ENCODE data around the gene NOSTRIN.
"Not testable (repeated sequence)": the region's sequence is repeated elsewhere in the genome, so short reads cannot be mapped to it uniquely, and the experiment has no call there.

Gene NOSTRIN, protein sequence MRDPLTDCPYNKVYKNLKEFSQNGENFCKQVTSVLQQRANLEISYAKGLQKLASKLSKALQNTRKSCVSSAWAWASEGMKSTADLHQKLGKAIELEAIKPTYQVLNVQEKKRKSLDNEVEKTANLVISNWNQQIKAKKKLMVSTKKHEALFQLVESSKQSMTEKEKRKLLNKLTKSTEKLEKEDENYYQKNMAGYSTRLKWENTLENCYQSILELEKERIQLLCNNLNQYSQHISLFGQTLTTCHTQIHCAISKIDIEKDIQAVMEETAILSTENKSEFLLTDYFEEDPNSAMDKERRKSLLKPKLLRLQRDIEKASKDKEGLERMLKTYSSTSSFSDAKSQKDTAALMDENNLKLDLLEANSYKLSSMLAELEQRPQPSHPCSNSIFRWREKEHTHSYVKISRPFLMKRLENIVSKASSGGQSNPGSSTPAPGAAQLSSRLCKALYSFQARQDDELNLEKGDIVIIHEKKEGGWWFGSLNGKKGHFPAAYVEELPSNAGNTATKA

DNA sequence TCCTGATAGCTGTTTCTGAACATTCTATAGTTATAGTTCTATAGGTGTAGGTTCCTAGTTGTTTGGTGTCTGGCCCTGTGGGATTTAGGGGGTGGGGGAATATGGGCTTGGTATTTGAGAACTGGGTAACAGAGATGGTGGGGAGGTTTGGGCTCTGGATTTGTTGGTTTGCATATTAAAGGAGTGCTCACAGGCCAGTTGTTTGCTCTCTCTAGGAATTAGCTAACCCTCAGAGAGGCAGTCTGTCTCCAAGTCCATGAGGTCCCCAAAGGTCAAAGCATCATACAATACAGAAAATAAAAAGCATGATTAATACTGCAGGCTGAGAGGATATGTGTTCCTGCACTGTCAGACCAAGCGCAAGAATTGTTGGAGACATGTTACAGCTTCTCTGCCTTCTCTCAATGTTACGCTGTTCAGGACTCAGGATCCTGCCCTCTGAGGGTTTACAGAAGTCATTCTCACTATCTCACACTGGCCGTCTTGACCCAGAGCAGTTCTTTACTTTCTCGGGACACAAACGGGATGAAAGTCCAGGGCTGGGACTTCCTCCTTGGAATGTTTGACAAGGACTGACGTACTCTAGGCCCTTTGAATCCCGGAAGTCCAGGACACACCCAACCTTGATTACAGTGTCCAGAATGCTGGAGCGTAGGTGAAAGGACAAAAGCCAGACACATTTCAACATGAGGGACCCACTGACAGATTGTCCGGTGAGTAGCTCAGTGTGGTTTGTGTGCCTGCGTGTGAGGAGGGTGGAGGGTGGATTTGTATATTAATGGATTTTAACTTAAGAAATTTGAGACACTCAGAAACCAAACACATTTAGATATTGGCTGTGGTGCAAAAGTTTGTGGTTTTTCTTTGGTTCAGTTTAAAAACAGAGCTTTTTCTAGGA, at the start of gene NOSTRIN:
Gene NOSTRIN (plus strand): TSS at position 677 of the 898 bp plus-strand sequence. CDS start 10 bp downstream, at position 687.
- DNase-seq (ENCODE audit: low read depth in 2 of 3, low spot score in 1 of 3) = no peak

DNA sequence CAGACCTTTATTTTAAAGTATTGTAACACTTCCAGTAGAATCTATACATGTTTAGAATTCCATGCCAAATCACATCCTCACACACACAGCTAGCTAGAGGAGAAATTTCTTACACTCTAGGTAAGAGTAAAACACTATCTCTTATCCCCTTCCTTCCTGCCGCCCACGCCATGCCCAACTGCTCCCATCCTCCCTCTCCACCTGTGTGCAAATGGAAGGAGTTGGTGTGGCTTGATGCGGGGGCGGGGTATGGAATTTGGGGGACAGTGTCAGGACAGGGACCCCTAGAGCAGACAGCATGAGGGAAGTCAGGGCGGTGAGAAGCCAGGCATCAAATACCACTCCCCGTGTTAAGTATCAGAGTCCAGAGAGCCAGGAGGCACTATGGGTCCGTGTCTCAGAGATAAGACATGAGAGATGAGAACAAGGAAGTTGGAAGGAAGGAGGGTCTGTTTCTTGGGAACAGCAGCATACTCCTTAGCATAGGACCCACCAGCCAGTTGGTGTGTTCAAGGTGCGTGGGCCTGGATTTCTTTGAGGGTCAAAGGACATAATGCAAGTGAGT, 48.6 kb upstream of the NOSTRIN start:
- no peak for DNase-seq (ENCODE audit: low read depth in 2 of 3, low spot score in 1 of 3)

DNA sequence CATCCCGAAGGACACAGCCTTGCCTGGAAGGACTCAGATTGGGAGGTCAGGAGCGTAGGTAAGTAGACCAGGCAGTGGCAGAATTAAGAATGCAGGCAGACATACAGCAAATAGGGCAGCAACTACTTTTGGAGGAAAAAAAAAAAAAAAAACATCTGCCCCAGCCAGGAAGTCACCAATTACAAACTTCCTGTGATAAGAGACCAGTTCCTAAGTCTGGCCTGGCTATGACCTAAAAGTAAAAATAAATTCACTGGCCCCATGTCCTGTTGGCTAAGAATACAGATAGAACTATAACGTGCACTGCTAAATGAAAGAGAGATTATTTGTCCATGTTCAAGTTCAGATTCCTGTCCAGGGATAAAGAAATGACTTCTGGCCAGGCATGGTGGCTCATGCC, 45.2 kb upstream of the NOSTRIN start:
- DNase-seq (ENCODE audit: low read depth in 2 of 3, low spot score in 1 of 3) = no peak

DNA sequence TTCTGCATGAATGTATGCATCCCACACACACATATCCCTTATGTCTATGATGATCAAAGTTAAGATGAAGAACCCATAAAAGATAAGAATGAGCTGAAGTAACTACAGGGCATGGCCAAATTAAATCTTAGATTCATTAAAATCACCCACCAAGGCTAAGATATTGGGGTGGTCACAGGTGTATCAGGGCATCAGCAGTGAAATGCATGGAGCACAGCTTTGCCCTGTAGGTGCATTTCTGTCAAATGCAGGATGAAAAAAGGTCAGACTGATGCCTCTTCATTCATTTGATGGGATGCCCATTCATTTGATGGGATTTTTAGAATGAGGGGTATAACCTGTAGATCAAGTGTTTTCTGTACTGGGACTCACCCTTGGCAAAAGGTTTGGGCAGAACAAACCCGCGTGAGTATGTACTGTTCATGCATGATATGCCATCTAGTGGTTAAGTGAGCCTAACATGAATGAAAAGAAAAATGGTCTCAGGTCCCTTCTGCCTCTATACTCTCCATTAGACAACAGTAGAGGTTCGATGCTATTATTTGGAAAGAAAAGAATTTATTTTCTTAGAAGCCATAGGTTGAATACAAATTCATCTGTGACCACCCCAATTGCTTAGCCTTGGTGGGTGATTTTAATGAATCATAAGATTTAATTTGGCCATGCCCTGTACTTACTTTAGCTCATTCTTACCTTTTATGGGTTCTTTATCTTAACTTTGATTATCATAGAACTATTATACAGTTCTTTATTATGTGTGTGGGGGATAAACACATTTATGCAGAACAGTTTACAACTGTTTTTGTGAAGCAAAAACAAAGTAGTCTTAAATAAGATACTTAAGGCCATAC, 43.2 kb upstream of the NOSTRIN start:
- peak in 1 of 3 donors; percentile 5 for DNase-seq (ENCODE audit: low read depth in 2 of 3, low spot score in 1 of 3)

DNA sequence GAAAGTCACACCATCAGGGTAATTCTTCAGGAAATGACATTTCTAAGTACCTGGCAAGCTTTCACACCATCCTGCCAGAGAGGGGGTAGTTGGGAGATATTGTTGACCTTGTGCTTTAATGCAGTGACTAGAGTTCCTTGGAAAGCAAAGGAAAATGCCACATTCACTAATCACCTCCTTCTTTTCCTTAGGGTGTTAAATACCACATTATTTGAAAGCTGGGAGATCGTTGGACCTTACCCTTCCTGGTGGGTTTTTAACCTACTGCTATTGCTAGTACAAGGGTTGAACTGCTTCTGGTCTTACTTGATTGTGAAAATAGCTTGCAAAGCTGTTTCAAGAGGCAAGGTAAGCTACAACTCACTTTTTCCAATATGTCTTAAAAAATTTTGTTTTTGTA, 37.0 kb upstream of the NOSTRIN start:
- no peak for DNase-seq (ENCODE audit: low read depth in 2 of 3, low spot score in 1 of 3)

DNA sequence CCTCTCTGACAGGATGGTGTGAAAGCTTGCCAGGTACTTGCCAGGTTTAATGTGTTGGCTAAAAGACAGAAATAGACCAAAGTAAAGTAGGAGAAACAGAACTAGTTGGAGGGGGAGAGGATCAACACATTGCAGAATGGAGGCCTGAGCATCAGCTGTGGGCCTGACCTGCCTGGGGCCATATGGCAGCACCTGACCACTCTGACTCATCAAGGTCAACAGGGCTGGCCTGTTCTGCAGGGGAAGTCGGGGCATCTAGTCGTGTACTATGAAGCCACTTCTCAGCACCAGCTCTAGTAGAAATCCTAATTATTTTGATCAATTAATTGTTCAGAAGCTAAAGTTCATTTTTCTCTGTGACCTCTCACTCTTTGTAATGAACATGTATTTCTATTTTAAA, 35.8 kb upstream of the NOSTRIN start:
- DNase-seq (ENCODE audit: low read depth in 2 of 3, low spot score in 1 of 3) = no peak

DNA sequence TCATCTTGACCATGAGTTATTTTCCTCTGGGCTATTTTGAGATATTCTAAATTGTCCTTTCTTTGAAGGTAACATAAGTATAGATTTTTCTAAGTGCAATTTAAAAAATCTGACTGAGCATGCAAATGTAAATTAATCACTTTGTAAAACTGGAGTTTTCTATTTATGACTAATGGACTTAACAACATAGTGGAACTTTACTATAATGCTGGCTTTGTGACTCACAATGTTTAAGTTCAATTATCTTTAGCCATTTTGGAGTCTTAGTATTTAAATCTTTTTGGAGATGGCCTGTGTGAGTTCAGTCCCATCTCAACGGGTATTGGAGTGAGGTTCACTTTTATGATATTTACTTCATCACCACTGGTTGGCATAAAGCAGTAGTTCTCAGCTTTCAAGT, 35.2 kb upstream of the NOSTRIN start:
- no peak for DNase-seq (ENCODE audit: low read depth in 2 of 3, low spot score in 1 of 3)

DNA sequence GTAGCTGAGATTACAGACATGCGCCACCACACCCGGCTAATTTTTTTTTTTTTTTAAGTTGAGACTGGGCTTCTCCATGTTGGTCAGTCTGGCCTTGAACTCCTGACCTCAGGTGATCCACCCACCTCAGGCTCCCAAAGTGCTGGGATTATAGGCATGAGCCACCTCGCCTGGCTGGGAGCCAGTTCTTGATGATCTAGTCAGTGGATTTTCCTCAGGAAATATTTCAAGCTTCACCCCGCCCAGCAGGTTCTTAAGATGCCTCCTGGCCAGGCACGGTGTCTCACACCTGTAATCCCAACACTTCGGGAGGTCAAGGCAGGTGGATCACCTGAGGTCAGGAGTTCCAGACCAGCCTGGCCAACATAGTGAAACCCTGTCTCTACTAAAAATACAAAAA, 34.1 kb upstream of the NOSTRIN start:
- not testable (repeated sequence) for DNase-seq (ENCODE audit: low read depth in 2 of 3, low spot score in 1 of 3)

DNA sequence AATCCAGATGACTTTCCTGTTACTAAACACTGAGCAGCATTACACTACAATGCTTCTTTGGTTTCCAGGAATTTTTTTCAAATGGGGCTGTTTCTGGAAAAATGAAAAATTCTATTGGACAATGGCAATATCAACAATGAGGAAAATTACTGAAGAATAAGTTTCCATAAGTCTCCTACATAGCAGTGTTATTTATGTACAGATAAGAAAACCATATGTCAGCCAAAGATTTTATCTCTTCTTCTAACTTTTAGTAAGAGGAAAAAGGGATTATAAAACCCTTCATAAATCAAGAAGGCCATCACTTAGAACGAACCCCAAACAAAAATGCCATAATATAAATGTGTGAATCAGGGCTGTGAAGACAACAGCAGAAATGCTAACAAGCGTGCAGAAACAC, 31.6 kb upstream of the NOSTRIN start:
- no peak for DNase-seq (ENCODE audit: low read depth in 2 of 3, low spot score in 1 of 3)

DNA sequence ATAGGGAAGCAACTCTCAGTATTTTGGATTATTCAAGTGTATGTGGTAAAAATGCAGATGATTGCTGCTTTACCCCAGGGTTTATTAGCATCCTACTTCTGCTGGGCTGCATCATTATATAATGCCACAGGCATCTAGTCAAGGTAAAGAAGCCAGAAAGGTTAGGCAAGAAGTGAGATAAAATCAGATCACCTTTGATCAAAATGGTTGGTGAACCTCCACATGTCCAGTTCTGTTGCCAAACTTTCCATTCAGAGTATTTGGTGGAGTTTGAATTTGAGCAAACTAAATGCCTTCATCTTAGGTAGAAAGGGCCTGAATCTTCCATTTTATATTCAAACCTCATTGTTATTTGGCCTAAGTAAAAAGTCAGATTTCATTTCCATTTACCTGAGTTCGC, 29.7 kb upstream of the NOSTRIN start:
- no peak for DNase-seq (ENCODE audit: low read depth in 2 of 3, low spot score in 1 of 3)

DNA sequence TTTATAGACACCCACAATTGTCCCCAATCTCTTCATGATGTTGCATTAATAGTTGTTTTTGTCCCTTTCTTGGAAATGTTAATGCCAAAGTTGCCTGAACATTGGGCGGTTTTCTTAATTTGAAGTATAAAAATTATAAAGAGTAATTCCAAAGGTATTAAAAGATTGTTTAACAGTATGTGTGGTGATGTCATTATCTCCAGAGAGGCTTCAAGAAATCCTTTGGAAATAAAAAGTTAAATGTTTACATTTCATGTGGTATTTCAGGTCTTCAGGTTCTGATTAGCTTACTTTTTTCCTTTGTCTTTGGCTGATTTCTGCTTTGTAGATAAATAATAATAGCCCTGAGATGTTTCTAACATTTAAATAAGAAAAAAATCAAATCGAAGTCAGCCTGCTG, 29.3 kb upstream of the NOSTRIN start:
- no peak for DNase-seq (ENCODE audit: low read depth in 2 of 3, low spot score in 1 of 3)

DNA sequence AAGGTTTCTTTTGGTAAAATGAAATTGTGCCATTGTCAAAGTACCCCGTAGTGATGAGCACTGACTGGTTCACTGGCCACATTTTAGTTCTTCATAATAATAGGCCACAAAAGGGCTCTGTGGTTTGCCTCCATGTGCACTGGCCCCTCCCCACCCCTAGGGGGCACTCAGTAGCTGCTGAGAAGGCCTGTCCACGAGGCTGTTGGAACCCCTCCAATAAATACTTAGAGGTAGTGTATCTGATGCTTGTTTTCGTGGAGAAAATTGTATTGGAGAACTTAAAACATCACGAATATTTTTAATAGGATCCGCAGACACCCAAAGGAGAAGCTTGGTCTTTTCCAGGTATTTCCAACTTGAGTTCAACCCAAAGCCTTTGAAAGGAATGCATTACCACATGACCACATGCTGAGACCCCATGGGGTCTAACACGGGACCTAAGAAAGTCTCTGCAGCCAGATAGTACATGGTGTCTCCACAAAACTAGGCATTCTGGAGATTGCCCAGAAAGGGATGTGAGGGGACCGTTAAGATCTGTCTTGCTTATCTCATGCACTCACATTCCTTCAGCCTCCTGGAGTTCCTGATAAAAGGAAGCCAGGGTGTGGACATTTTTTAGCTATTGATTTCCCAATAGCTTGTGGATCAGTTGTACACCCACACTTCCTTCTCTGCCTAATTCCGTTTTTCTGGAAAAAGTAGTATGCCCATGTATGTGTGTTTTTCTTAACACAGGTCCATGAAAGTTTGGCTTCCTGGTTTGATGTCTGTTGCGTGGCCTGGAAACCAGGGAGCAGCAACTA, 28.5 kb upstream of the NOSTRIN start:
- peak in 2 of 3 donors; percentile 14 to 42 for DNase-seq (ENCODE audit: low read depth in 2 of 3, low spot score in 1 of 3)

DNA sequence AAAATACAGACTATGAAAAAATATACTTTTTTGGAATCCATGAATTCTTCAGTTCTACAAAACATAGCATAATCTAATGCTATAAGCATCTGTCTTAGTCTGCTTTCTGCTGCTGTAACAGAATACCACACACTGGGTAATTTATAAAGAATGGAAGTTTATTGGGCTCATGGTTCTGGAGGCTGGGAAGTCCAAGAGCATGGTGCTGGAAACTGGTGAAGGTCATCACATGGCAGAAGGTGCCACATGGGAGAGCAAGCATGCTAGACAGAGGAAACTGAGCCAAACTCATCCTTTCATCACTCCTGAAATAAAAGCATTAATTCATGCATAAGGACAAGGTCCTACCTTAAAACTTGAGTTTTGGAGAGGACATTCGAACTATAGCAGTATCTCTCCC, 26.6 kb upstream of the NOSTRIN start:
- DNase-seq (ENCODE audit: low read depth in 2 of 3, low spot score in 1 of 3) = no peak

DNA sequence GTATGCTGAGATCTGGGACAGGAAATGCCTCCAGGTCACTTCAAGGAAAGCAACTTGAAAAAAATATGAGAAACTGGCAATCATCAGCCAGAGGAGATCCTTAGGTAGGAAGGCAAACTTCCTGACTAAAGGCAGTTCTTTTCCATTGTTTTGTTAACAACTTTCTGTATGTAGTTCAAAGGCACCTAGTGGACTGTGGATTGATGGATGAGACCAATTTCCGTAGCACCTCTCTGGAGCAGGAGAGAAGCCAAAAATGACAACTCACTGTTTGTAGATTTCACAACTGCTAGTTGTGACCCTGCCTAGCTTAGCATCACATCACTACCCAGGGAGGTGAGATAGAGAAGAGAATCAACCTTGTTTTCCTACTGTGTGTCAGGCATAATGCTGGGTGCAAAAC, 21.8 kb upstream of the NOSTRIN start:
- DNase-seq (ENCODE audit: low read depth in 2 of 3, low spot score in 1 of 3) = no peak

DNA sequence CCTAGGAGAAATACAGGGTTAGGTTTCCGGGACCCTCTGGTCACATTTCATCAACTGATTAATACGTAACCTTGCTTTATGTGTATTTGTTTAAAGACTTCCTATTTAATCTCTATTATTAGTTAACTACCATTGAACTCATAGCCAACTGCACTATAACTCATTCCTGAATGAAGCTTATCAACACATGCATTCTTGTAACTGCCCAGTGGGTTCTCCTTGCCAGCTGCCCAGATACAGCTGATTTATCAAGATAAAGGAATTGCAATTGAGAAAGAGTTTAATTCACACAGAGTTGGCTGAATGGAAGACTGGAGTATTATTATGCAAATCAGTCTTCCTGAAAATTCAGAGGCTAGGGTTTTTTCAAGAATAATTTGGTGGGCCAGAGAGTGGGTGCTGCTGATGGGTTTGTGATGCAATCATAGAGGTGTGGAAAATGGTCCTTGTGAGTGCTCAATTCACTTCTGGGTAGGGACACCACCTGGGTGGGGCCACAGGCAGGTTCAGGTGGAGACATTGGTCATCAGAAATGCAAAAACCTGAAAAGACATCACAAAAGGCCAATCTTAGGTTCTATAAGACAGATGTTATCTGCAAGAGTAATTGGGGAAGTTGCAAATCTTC, 21.1 kb upstream of the NOSTRIN start:
- no peak for DNase-seq (ENCODE audit: low read depth in 2 of 3, low spot score in 1 of 3)

DNA sequence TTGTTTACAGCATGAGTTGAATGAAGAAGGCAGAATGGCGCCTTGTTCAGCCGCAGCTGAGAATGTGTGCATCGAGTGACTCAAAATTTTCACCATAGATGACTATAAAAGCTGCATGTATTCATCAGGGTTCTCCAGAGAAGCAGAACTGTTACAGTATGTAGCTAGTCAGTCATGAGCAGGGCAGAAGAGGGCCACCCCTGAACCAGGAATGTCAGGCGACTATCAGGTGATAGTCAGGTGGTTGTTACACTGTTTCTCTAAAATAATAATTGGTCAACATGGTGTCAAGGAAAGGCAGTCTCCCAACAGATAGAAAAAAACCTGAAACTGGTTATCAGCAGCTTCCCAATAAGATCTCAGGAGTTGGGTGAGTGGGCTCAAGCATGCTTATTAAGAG, 20.2 kb upstream of the NOSTRIN start:
- DNase-seq (ENCODE audit: low read depth in 2 of 3, low spot score in 1 of 3) = no peak

DNA sequence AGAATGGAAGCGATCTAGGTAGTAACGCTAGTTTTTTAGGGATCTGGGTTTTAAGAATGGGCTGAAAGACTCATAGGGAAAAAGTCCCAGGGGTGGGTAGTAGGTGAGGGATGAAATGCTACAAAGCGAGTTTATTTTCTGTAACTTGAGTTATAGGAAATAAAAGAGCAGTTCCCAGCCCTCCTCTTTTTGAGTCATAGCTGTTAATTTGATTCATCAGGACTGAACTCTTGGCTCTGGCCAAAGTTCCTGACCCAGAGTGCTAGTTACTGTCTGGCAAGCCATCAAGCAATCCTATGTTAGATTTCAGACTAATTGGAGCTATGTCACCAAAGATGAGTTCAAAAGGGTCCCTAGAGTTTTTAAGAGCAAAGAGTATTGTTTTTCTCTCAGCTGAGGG, 17.4 kb upstream of the NOSTRIN start:
- DNase-seq (ENCODE audit: low read depth in 2 of 3, low spot score in 1 of 3) = no peak

DNA sequence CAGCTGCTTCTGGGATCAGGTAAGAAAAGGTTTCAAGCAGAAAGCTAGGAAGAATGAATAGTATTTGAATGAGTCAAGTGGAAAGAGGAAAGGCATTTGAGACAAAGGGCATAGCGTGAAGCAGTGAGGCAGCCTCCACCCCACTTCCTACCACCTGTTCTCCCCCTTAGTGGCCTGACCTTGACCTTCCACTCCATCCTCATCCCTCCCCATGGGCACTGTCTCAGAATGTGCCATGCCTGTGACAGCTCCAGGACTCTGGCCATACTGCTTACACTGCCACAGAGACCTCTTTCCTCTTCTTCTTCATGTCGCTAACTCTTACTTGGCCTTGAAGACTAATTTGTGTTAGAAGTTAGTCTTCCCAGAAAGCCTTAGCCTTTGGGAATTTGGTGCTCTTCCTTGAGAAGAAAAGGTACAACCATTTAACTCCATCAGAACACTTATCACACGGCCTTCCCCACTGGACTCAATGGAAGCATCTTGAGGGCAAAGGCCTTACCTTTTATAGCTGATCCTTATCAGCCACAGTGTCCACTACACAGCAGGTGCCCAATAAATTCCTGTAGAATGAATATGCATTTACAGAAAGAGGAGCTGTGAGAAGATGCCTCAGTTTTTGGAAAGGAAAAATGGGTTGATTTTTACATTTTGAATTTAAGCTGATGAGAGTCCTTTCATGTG, 15.2 kb upstream of the NOSTRIN start:
- no peak for DNase-seq (ENCODE audit: low read depth in 2 of 3, low spot score in 1 of 3)
